Osteoblast (primary cell): ENCODE results near the gene AK9. TPM values are rescaled to one million over a fixed set of nuclear protein-coding genes. Genes with fewer than 3 reads are reported as not detected.
"Not testable (repeated sequence)": the region's sequence is repeated elsewhere in the genome, so short reads cannot be mapped to it uniquely, and the experiment has no call there.

Experiments
- DNase-seq: peaks from one replicate; pipeline ENCODE4 v3.0.0; 2011; ENCODE audit warnings: low spot score, mixed read lengths; ENCODE audit not compliant: insufficient read length; ENCODE audit errors: missing footprints
- H2AFZ ChIP-seq: 2 replicates; pipeline ENCODE4 v1.6.0; 2011; ENCODE audit warnings: mild to moderate bottlenecking, low read length
- H3K27ac ChIP-seq: 2 replicates; pipeline ENCODE4 v1.5.1; 2011; ENCODE audit warnings: mild to moderate bottlenecking, low read depth, low read length, moderate library complexity
- H3K27me3 ChIP-seq: 2 replicates; pipeline ENCODE4 v1.6.0; 2012; ENCODE audit warnings: mild to moderate bottlenecking, control low read depth, inconsistent platforms, low read length, moderate library complexity; ENCODE audit not compliant: insufficient read depth
- H3K36me3 ChIP-seq: 2 replicates; pipeline ENCODE4 v1.5.1; 2011; ENCODE audit warnings: mild to moderate bottlenecking, low read length, control low read depth, moderate library complexity; ENCODE audit not compliant: insufficient read depth
- H3K4me1 ChIP-seq: 2 replicates; pipeline ENCODE4 v1.5.1; 2011; ENCODE audit warnings: mild to moderate bottlenecking, low read length, control low read depth, moderate library complexity; ENCODE audit not compliant: insufficient read depth
- H3K4me2 ChIP-seq: 2 replicates; pipeline ENCODE4 v1.6.0; 2011; ENCODE audit warnings: mild to moderate bottlenecking, low read length; ENCODE audit not compliant: insufficient read depth
- H3K4me3 ChIP-seq: fragments of 200-600 bp; sonication (generic); 3 replicates; pipeline ENCODE4 v1.5.1; 2012; ENCODE audit warnings: mild to moderate bottlenecking, low read length, inconsistent platforms; ENCODE audit not compliant: insufficient read depth
- H3K79me2 ChIP-seq: 2 replicates; pipeline ENCODE4 v1.6.0; 2012; ENCODE audit warnings: mild to moderate bottlenecking, low read length, control low read depth, inconsistent platforms; ENCODE audit not compliant: insufficient read depth
- H3K9me3 ChIP-seq: 2 replicates; pipeline ENCODE4 v1.5.1; 2011; ENCODE audit warnings: low read depth, low read length, control low read depth
- H4K20me1 ChIP-seq: 2 replicates; pipeline ENCODE4 v1.6.0; 2012; ENCODE audit warnings: mild to moderate bottlenecking, low read length, control low read depth; ENCODE audit not compliant: insufficient read depth
- CTCF ChIP-seq: IDR thresholded peaks from 2 replicates; pipeline ENCODE4 v1.5.1; 2011; ENCODE audit warnings: mild to moderate bottlenecking, low read depth, low read length, moderate library complexity; ENCODE audit errors: extremely low read depth
- total RNA-seq: library from RNA; depleted of rRNA; stranded (reverse); fragments of >200 nt; gene quantifications from 2 replicates; pipeline ENCODE4 v1.2.3, GENCODE V29; 2012

The AK9 gene
- total RNA-seq, 1 donor = 5.8 TPM

GRCh38 chr6:109526905-109527628 lies 163.9 kb downstream of the AK9 start:
- DNase-seq = peak; percentile 68
- H3K9me3 ChIP-seq = no peaks in the 10 kb centered on the region

GRCh38 chr6:109524129-109524528 lies 166.9 kb downstream of the AK9 start:
- Histone ChIP-seq H4K20me1 (no peaks in the 10 kb centered on the region), H3K79me2 (no peaks in the 10 kb centered on the region), H3K4me1 (no peaks in the 10 kb centered on the region), H3K4me2 (no peak overlapping the region), H3K27ac (no peak overlapping the region), H3K9me3 (no peaks in the 10 kb centered on the region), H3K36me3 (no peaks in the 10 kb centered on the region), H3K27me3 (no peaks in the 10 kb centered on the region), H2AFZ (no peak overlapping the region), H3K4me3 (no peak overlapping the region)
- TF ChIP-seq CTCF = no peak
- no peak for DNase-seq

More at GRCh38 chr6:109526905-109527628, 163.9 kb downstream of the AK9 start:
- Histone ChIP-seq H3K79me2 (no peaks in the 10 kb centered on the region), H3K4me2 (no peak overlapping the region), H3K27ac (no peak overlapping the region), H3K27me3 (no peaks in the 10 kb centered on the region), H3K4me1 (no peaks in the 10 kb centered on the region), H2AFZ (peak overlapping the region; percentile 53), H3K36me3 (no peaks in the 10 kb centered on the region), H3K4me3 (no peak overlapping the region), H4K20me1 (no peaks in the 10 kb centered on the region)
- peak; percentile 68 for TF ChIP-seq CTCF

- Histone ChIP-seq H3K27me3 (no peaks in the 10 kb centered on the region), H3K4me3 (no peak overlapping the region), H2AFZ (no peak overlapping the region), H4K20me1 (no peaks in the 10 kb centered on the region), H3K4me2 (no peak overlapping the region), H3K9me3 (no peaks in the 10 kb centered on the region), H3K36me3 (no peaks in the 10 kb centered on the region), H3K4me1 (no peaks in the 10 kb centered on the region), H3K79me2 (no peaks in the 10 kb centered on the region), H3K27ac (no peak overlapping the region)
- TF ChIP-seq CTCF = no peak
- peak; percentile 55 for DNase-seq
Observed at GRCh38 chr6:109523478-109523877, 167.5 kb downstream of the AK9 start.

GRCh38 chr6:109521080-109521479 lies 169.9 kb downstream of the AK9 start:
- H2AFZ ChIP-seq = no peak overlapping the region
- no peaks in the 10 kb centered on the region for H3K27me3 ChIP-seq
- H3K4me1 ChIP-seq = peaks cover 1% of the 10 kb centered on the region
- no peak overlapping the region for H3K4me2 ChIP-seq
- no peaks in the 10 kb centered on the region for H4K20me1 ChIP-seq
- TF ChIP-seq CTCF = no peak
- DNase-seq = no peak
- H3K27ac ChIP-seq = no peak overlapping the region
- H3K36me3 ChIP-seq = no peaks in the 10 kb centered on the region
- no peaks in the 10 kb centered on the region for H3K9me3 ChIP-seq
- no peaks in the 10 kb centered on the region for H3K79me2 ChIP-seq
- H3K4me3 ChIP-seq = no peak overlapping the region

- H3K9me3 ChIP-seq, H3K4me3 ChIP-seq, H3K79me2 ChIP-seq, H3K4me2 ChIP-seq, DNase-seq, H2AFZ ChIP-seq, H3K36me3 ChIP-seq, H4K20me1 ChIP-seq, H3K27ac ChIP-seq, H3K27me3 ChIP-seq: not testable (repeated sequence)
- peaks cover 13% of the 10 kb centered on the region for H3K4me1 ChIP-seq
Observed at GRCh38 chr6:109519647-109520046, 171.4 kb downstream of the AK9 start.
